IPS-18a (cell line): ENCODE measurements around the gene FRS3.
"Not testable (repeated sequence)": the region's sequence is repeated elsewhere in the genome, so short reads cannot be mapped to it uniquely, and the experiment has no call there.

Experiments
- H3K27ac ChIP-seq: one replicate; pipeline ENCODE4 v1.5.1; 2013; ENCODE audit warnings: low read length
- H3K27me3 ChIP-seq: one replicate; pipeline ENCODE4 v1.6.1; 2013; ENCODE audit warnings: mild to moderate bottlenecking, low read length; ENCODE audit not compliant: control insufficient read depth, insufficient read depth
- H3K36me3 ChIP-seq: one replicate; pipeline ENCODE4 v1.6.1; 2013; ENCODE audit warnings: low read depth, low read length; ENCODE audit not compliant: control insufficient read depth
- H3K4me1 ChIP-seq: one replicate; pipeline ENCODE4 v1.6.1; 2013; ENCODE audit warnings: low read depth, low read length; ENCODE audit not compliant: control insufficient read depth
- H3K4me3 ChIP-seq: one replicate; pipeline ENCODE4 v1.5.1; 2013; ENCODE audit warnings: low read length
- H3K9ac ChIP-seq: one replicate; pipeline ENCODE4 v1.6.1; 2013; ENCODE audit warnings: mild to moderate bottlenecking, low read length, moderate library complexity
- H3K9me3 ChIP-seq: one replicate; pipeline ENCODE4 v1.6.1; 2013; ENCODE audit warnings: low read depth, low read length; ENCODE audit not compliant: control insufficient read depth

FRS3 gene

GRCh38 chr6:41777551-41778285 is 2.0 kb downstream of the FRS3 start:
- Histone ChIP-seq H3K4me1 (no peaks in the 10 kb centered on the region), H3K27me3 (peaks cover 16% of the 10 kb centered on the region), H3K9me3 (no peaks in the 10 kb centered on the region), H3K36me3 (peaks cover 11% of the 10 kb centered on the region), H3K9ac (no peak overlapping the region), H3K27ac (no peak overlapping the region), H3K4me3 (no peak overlapping the region)

- H3K9me3 ChIP-seq: no peaks in the 10 kb centered on the region
- H3K36me3 ChIP-seq: peaks cover 23% of the 10 kb centered on the region
- no peaks in the 10 kb centered on the region for H3K27me3 ChIP-seq
- H3K4me1 ChIP-seq: no peaks in the 10 kb centered on the region
- H3K9ac ChIP-seq: no peak overlapping the region
- H3K4me3 ChIP-seq: no peak overlapping the region
- H3K27ac ChIP-seq: no peak overlapping the region
Observed at GRCh38 chr6:41775293-41775882, 4.3 kb downstream of the FRS3 start.

DNA sequence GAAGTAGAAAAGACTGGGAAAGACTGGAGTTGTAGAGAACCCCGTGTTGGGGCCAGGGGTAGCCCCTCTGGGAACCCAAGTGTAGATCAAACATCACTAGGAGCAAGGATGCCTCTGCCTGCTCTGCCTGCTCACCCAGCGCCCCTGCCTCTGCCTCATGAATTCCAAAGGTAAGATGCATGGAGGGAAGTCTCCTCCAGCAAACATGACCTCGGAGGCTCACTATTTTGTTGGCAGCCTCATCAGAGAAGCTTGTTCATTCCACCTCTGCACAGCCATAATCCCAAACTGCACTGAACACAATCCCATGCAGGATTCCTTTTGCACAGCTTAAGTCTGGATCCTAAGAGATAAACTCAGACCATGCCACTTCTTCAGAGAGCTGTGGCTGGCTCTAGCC is 4.9 kb downstream of the FRS3 start:
- no peak overlapping the region for H3K4me3 ChIP-seq
- H3K9me3 ChIP-seq: no peaks in the 10 kb centered on the region
- no peak overlapping the region for H3K9ac ChIP-seq
- H3K27ac ChIP-seq: no peak overlapping the region
- H3K27me3 ChIP-seq: no peaks in the 10 kb centered on the region
- no peaks in the 10 kb centered on the region for H3K4me1 ChIP-seq
- peaks cover 23% of the 10 kb centered on the region for H3K36me3 ChIP-seq

- H3K4me3 ChIP-seq: no peak overlapping the region
- no peak overlapping the region for H3K27ac ChIP-seq
- H3K9me3 ChIP-seq: no peaks in the 10 kb centered on the region
- H3K4me1 ChIP-seq: no peaks in the 10 kb centered on the region
- H3K36me3 ChIP-seq: peaks cover 23% of the 10 kb centered on the region
- no peak overlapping the region for H3K9ac ChIP-seq
- no peaks in the 10 kb centered on the region for H3K27me3 ChIP-seq
Observed at GRCh38 chr6:41771058-41771983, 8.4 kb downstream of the FRS3 start.

- Histone ChIP-seq H3K9me3 (no peaks in the 10 kb centered on the region), H3K36me3 (peaks cover 23% of the 10 kb centered on the region), H3K4me1 (no peaks in the 10 kb centered on the region), H3K9ac (no peak overlapping the region), H3K4me3 (no peak overlapping the region), H3K27me3 (no peaks in the 10 kb centered on the region), H3K27ac (no peak overlapping the region)
Observed at GRCh38 chr6:41770381-41771057, 9.2 kb downstream of the FRS3 start.

DNA sequence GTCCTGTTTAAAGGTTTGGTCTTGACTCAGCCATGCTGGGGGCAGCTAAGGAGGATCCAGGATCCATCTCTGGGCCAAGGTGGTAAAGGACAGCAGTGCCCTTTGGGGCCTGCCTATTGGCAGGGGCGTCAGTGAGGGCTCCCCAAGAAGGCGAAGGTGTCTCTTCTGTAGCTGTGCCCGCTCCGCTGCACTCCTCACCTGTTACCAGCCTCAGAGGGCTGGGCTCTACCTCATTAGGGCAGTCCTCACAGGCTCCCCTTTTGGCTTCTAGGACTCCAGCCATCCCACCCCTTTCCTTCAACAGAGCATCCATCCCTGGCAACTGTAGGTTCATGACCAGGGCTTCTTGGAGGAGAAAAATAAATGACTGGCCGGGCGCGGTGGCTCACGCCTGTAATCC is 10.3 kb downstream of the FRS3 start:
- Histone ChIP-seq H3K27me3 (no peaks in the 10 kb centered on the region), H3K4me3 (no peak overlapping the region), H3K4me1 (no peaks in the 10 kb centered on the region), H3K27ac (no peak overlapping the region), H3K9me3 (no peaks in the 10 kb centered on the region), H3K9ac (no peak overlapping the region), H3K36me3 (peaks cover 15% of the 10 kb centered on the region)

GRCh38 chr6:41768545-41769308 is 11.0 kb downstream of the FRS3 start:
- Histone ChIP-seq H3K27ac (no peak overlapping the region), H3K4me1 (no peaks in the 10 kb centered on the region), H3K27me3 (no peaks in the 10 kb centered on the region), H3K36me3 (peaks cover 13% of the 10 kb centered on the region), H3K4me3 (no peak overlapping the region), H3K9me3 (no peaks in the 10 kb centered on the region), H3K9ac (no peak overlapping the region)

GRCh38 chr6:41767112-41767833 is 12.4 kb downstream of the FRS3 start:
- no peaks in the 10 kb centered on the region for H3K9me3 ChIP-seq
- H3K9ac ChIP-seq: no peak overlapping the region
- no peaks in the 10 kb centered on the region for H3K4me1 ChIP-seq
- no peak overlapping the region for H3K27ac ChIP-seq
- no peaks in the 10 kb centered on the region for H3K27me3 ChIP-seq
- H3K36me3 ChIP-seq: peaks cover 8% of the 10 kb centered on the region
- H3K4me3 ChIP-seq: no peak overlapping the region

DNA sequence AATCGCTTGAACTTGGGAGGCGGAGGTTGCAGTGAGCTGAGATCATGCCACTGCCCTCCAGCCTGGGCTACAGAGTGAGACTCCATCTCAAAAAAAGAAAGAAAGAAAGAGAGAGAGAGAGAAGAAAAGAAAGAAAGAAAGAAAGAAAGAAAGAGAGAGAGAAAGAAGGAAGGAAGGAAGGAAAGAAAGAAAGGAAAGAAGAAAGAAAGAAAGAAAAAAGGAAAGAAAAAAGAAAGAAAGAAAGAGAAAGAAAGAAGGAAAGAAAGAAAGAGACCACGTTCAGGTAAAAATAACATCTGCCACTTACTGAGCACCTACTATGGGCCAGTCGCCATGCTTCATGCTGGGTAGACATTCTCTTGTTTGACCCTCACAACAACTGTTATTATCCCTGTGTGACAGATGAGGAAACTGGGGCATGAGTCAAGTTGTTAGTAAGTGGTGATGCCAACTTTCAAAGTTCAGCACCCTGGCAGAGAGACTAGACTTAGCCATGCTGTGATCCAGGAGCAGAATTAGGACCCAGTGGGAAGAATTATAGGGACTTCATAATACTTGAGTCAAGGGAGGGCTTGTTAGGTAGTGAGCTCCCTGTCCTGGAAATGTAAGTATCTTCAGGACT is 13.5 kb downstream of the FRS3 start:
- H3K27ac ChIP-seq, H3K9ac ChIP-seq, H3K4me1 ChIP-seq, H3K27me3 ChIP-seq, H3K9me3 ChIP-seq, H3K36me3 ChIP-seq, H3K4me3 ChIP-seq: not testable (repeated sequence)

- Histone ChIP-seq H3K4me1 (no peaks in the 10 kb centered on the region), H3K36me3 (no peaks in the 10 kb centered on the region), H3K9me3 (no peaks in the 10 kb centered on the region), H3K4me3 (no peak overlapping the region), H3K27ac (no peak overlapping the region), H3K27me3 (no peaks in the 10 kb centered on the region), H3K9ac (no peak overlapping the region)
Observed at GRCh38 chr6:41763470-41763869, 16.2 kb downstream of the FRS3 start.
